ENCODE data around the gene NLRP12.
"Not testable (repeated sequence)": the region's sequence is repeated elsewhere in the genome, so short reads cannot be mapped to it uniquely, and the experiment has no call there.

Gene NLRP12

GRCh38 chr19:53826876-53827275 is 2.8 kb upstream of the NLRP12 start:
- DNase-seq: no peak

DNA sequence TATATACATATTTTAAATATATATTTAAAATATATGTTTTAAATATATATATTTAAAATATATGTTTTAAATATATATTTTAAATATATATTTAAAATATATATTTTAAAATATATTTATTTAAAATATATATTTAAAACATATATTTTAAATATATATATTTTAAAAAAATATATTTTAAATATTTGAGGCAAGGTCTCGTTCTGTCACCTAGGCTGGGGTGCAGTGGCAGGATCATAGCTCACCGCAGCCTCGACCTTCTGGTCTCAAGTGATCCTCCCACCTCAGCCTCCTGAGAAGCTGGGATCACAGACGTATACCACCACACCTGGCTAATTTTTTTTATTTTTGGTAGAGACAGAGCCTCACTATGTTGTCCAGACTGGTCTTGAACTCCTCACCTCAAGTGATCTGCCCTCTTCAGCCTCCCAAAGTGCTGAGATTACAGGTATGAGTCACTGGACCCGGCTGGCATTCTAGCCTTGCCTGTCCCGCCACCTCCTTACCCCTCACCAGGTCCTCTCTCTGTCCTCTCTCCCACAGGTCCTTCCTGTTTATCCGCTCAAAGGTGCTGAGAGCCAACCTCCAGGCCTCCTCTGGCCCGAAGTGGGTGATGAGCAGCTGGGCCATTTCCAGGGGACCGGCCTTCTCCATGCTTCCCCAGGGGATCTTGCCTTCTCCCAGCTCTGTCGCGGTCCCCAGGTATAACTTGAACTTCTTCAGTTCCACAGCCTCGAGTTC is 564 bp downstream of the NLRP12 start:
- no peak for DNase-seq

DNA sequence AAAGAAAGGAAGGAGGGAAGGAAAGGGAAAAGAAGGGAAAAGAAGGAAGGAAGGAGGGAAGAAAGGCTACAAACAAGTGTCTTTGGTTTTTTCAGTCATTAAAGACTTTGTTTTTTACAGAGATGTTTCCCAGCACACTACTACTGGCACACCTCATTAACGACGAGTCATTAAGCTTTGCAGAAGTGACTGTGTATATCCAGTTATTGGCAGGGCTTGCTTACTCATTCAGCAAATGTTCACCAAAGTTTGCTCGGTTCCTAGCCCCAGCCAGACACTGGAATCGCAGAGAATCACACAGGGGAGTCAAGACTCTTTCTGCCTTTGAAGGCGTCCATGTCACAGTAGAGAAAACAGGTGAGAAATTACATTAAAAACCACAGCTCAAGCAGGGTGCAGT is 4.3 kb downstream of the NLRP12 start:
- DNase-seq: no peak

- no peak for DNase-seq
These were observed 5.4 kb downstream of the NLRP12 start for GRCh38 chr19:53818756-53819155.

DNA sequence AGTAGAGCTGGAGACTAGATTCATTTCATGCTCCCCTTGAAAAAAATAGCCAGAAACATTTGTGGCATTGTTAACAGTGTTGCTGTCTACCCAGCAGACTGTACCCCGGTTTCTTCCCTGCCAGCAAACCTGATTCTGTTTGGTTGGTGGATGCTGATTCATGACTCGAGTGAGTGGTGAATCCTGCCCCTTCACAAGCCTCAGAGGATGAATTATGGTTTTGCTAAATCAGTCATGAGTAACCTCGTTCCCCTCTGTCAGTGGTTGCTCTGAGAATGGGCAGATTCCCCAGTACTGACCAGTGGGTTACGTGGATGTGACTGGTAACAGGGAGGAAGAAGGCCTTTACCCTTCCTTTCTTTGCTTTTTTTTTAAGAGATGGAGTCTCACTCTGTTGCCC is 10.1 kb downstream of the NLRP12 start:
- peak; percentile 72 for DNase-seq

- no peak for DNase-seq
These were observed 11.8 kb downstream of the NLRP12 start for GRCh38 chr19:53812335-53812734.

DNA sequence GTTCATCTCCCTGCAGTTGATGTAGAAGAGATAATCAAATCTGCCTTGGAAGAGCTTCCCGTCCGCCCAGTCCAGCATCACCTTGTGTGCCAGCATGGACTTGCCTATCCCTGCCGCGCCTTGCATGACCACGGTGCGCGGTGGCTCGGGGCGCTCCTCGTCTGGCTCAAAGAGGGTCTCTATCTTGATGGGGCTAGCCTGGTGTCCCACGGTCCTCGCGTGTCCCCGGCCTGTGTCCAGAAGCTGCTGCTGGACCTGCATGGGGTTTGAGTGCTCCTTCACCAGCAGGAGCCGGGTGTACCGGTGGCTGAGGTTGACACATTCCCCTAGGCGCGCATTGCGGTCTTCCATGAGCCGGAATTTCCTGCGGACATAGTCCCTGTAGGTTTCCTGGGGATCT is 13.2 kb downstream of the NLRP12 start:
- no peak for DNase-seq

DNA sequence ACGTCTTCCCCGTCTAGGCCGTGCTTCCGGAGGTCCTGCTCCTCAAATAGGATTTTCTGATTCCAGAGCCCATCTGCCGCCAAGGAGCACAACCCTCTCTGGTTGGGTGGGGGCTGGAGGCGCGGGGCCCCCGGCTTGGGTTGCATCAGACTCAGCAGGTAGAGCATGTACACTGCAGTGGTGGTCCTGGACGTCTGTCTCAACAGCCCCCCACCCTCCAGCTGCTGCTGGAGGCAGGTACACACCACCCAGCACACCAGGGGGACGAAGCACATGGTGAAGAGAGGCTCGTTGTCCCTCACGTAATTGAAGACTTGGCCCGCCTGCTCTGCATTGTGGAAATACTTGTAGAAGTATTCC is 13.9 kb downstream of the NLRP12 start:
- no peak for DNase-seq

DNA sequence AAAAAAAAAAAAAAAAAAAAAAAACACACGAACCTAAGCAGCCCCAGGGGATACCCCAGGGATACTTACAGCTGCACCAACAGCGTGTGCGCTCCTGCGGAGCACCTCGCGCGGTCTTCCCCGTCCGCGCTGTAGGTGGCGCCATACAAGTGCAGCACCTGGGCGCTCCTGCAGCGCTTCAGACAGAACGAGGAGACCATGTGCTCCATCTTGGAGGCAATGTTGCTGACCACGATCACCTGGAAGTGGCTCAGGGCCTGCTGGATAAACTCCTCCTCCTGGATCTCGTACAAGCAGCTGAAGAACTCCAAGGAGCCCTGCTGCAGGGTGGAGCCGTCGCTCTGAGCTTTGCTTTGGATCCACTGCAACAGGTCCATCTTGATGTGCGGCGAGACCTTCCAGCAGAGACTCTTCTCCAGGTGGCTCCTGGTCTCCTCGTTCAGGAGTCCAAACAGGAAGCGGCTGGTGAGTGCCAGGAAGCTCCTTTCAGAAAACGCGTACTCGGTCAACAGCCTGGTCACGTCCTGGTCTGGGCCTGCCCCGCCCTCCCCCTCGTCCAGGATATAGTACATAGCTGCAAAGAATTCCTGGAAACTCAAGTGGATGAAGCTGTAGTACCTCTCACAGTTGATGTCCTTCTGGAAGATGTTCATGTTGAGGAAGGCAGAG is 14.5 kb downstream of the NLRP12 start:
- no peak for DNase-seq

DNA sequence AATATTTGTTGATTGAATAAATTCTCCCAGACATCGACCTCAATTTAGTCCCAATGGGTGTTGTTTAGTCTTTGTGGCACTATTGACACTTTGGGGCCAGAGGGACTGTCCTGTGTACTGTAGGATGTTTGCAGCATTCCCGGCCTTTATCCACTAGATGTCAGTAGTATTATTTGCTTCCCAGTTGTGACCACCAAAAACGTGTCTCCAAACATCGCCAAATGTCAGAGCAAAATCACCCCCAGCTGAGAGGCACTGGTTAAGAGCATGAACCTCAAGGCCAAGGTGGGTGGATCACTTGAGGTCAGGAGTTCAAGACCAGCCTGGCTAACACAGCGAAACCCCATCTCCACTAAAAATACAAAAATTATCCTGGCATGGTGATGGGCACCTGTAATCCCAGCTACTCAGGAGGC is 15.4 kb downstream of the NLRP12 start:
- peak; percentile 18 for DNase-seq

DNA sequence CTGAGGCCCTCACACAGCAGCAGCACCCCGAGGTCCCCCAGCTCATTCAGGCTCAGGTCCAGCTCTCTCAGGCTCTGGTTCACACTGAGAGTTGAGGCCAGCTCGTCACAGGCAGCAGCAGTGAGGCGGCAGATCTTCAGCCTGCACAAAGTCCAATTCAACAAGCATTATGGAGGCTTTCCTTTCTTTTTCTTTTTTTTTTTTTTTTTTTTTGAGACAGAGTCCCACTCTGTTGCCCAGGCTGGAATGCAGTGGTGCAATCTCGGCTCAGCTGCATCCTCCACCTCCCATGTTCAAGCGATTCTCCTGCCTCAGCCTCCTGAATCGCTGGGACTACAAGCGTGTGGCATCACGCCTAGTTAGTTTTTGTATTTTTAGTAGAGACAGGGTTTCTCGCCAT is 22.9 kb downstream of the NLRP12 start:
- no peak for DNase-seq

GRCh38 chr19:53795019-53795418 is 29.1 kb downstream of the NLRP12 start:
- no peak for DNase-seq

DNA sequence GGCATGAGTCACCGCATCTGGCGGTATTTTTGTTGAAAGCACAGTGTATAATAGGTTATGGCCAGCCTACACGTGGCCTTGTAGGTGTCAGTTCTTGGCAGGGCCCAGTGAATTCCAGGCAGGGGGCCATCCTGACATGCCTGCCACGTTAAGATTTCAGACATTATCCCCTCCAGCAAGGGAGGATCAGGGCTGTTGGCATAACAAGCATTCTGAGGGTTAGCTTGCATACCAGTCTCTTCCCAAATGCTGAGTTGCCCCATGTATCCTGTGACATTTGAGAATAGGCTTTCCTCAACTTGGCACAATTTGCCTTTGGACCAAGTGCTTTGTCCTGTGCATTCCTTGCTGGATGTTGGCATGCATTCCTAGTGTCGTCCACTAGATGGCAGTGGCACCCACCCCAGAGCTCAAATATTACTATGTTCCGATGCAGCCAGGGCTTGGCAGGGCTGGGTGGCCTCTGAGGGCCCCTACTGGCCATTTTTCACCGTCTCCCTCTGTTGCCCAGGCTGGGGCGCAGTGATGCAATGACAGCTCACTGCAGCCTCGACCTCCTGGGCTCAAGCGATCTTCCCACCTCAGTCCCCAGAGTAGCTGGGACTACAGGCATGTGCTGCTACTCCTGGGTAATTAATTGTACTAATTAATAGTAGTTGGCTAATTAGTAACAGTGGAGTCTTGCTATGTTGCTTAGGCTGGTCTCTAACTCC is 31.2 kb downstream of the NLRP12 start:
- peak; percentile 67 for DNase-seq

- DNase-seq: no peak
These were observed 34.1 kb downstream of the NLRP12 start for GRCh38 chr19:53789708-53790678.

DNA sequence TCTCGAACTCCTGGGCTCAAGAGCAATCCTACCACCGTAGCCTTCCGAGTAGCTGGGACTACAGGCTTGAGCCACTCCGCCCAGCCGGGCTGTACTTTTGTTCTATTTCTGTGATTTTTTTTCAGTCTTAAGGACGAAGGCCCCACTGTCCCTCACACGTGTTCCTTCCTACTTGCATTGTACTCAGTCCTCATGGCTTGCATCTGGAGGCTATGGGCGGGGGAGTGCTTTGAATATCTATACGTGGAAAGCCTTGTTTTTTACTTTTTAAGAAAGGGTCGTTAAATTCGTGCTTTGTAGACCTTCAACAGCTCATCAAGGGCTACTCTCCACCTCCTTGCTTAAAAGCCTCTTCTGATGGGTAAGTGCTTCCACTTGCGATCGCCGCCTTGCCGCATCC is 36.8 kb downstream of the NLRP12 start:
- DNase-seq: no peak

GRCh38 chr19:53786744-53787143 is 37.4 kb downstream of the NLRP12 start:
- no peak for DNase-seq

DNA sequence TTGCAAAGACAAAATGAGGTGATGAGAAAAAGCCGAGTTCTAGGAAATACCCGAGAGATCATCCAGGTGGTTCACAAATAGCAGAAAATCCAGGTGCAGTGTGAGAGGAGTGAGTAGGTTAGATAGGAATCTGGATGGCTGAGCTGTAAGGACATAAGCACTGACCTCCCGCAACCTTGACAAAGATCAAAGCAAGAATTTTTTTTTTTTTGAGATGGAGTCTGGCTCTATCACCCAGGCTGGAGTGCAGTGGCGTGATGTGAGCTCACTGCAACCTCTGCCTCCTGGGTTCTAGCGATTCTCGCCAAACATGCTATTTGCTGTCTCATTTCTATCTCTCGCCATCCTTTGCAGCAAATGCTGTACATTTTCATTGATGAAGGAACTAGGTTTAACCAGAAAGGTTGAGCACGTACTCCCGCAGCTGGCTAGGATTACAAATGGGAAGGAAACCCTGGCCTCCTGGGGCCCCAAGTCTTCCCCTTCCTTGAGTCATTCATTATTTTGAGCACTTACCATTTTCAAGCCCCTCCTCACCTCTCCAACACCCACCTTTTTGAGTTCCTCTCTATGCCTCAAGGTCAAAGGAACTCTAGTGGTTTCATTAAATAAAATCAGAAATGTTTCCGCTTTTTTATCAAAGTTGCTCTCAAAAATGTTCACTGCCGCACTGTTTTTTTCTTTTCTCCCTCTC is 38.8 kb downstream of the NLRP12 start:
- DNase-seq: no peak

- no peak for DNase-seq
These were observed 41.4 kb downstream of the NLRP12 start for GRCh38 chr19:53782698-53783097.

- not testable (repeated sequence) for DNase-seq
These were observed 42.8 kb downstream of the NLRP12 start for GRCh38 chr19:53781332-53781731.

- DNase-seq: no peak
These were observed 43.6 kb downstream of the NLRP12 start for GRCh38 chr19:53780506-53780905.

GRCh38 chr19:53775524-53775923 is 48.6 kb downstream of the NLRP12 start:
- no peak for DNase-seq

DNA sequence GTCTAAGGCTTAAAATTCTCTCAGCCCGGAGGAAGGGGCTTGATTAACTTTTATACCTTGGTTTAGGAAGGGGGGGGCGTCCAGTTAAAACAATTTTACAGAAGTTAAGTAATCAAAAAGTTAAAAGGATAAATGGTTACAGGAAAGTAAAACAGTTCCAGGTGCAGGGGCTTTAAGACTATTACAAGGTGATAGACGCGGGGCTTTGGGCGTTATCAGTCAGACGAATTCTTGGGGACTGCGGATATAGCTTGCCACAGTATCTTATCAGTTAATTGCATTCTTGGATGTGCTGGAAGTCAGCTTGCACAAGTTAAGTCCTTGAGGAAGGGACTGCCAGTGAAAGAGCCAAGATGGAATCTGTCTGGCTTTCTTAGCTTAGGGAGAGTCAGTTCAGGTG is 49.6 kb downstream of the NLRP12 start:
- not testable (repeated sequence) for DNase-seq
